T-helper 1 cell treated with Interleukin-12 subunit alpha and Interleukin-12 subunit beta and Interleukin-4 antibody, amounts not matched to agents 30 ng/mL and 1 ng/mL, for 36 hours (primary cell): ENCODE measurements around the gene MIER3. TPM values are rescaled to one million over a fixed set of nuclear protein-coding genes. Genes with fewer than 3 reads are reported as not detected.

ENCODE experiments used
- intact Hi-C: fragments of 100-400 bp; cut with micrococcal nuclease; formaldehyde crosslinking; loops from one replicate; pipeline ENCODE4 v1.15.1; 2024
- total RNA-seq: library from RNA; stranded (reverse); gene quantifications from 2 replicates; pipeline ENCODE4 v1.2.3, GENCODE V29; 2022

Gene MIER3
- total RNA-seq, 1 donor from 2014 or later, result 32.0 TPM

DNA sequence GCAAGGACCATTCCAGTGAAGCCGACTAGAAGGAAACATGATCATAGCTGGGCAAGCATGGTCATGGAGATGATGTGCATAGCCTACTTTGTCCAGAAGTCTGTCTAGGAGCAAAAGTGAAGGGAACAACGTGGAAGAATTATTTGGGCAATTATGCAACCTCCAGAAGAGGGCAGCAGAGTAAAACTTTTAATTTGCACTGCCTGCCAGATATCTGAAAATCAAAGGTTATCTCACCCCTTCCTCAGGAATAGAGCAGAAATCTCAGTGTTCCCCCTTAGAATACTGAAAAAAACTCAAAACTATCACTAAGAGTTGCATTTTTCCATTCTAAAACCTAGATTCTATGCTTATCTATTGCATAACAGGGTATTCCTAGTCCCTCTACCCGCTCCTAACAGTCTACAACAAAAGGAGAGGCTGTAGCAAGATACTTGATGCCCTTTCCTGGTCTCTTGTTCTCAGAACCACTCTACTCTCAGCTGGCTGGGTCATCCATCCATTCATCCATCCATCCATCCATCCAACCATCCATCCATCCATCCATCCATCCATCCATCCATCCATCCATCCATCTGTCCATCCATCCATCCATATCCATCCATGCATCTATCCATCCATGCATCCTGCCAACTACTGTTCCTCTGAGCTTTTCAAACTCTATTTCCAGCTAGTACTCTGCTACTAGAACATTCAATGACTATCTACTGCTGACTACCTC, 50.9 kb downstream of the MIER3 start:
- intact Hi-C loops, result loop anchor here (1.0 to 10.0 kb wide), 10 partner anchors 8 to 1560 kb away; partner anchors contain the start of genes GPBP1, PLK2 and SETD9

DNA sequence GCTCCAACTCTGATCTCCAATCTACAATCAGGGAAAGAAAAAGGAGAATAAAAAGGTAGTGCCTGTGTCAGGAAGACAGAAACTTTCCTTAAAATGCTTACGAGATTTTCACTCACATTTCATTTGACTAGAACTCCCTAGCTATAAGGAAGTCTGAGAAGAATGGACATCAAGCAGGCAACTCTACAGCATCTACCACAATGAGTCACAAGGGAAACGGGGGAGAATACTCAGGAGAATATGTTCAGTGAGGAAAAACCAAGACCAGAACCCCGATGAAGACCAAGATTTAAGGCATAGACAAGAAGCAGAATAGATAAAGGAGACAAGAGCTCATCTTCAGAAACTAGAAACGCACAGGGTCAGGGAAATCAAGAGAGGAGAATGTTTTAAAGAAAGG, 51.5 kb downstream of the MIER3 start:
- intact Hi-C loops, result loop anchor here (1.0 to 10.0 kb wide), 5 partner anchors 274 to 1560 kb away; partner anchors contain the start of genes GPBP1 and PLK2

DNA sequence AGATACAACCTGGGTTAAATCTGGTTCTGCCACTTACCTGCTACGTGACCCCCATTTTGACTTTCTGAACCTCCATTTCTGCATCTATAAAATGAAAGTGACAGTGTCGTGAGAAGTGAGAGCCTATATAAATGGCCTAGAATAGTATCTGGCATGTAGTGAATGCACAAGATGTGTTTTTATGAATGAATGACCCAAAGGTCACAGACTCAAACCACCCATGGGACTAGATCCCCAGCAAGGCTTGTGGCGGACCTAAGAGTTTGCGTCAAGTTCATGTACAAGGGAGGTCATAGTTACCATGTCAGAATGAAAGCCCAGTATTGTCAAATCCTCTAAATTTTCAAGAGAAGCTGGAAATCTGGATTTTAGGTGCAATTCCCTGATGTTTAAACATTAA, 53.7 kb downstream of the MIER3 start:
- intact Hi-C loops, result no loop called here

DNA sequence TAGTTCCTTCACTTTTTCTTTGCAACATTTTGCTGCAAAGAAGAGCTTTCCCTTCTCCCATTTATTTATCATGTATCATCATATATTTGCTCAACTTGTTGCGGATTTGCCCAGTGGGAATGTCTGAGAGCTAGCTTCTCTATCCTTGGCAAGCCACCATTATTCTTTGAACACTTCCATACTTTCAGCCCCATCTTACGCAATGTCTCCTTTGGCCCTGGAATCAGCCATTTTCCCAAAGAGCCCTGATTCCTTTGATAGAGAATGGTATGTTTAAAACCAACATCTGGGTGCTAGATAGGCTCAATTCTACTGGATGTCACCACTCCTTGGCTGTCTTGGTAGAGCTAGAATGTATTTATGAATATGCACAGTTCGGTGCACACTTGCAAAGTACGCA, 55.2 kb downstream of the MIER3 start:
- intact Hi-C loops, result no loop called here

DNA sequence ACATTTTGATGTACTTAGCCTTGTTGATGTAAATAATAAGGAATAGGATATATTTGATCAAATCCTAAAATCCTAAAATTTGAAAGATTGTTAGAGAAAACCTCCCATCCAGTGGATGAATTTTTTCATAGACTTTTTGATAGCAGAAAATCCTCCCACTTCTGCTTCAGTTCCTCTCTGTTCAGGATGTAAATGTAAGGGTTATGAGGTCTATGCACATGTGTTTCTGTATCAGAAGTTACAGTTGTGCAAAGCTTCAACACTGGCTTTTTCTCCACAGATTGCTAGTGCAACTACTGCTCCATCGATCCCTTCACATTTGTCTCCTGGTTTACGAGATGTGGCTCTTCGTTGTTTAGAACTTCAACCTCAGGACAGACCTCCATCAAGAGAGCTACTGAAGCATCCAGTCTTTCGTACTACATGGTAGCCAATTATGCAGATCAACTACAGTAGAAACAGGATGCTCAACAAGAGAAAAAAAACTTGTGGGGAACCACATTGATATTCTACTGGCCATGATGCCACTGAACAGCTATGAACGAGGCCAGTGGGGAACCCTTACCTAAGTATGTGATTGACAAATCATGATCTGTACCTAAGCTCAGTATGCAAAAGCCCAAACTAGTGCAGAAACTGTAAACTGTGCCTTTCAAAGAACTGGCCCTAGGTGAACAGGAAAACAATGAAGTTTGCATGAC, 58.5 kb downstream of the MIER3 start:
- intact Hi-C loops, result no loop called here

DNA sequence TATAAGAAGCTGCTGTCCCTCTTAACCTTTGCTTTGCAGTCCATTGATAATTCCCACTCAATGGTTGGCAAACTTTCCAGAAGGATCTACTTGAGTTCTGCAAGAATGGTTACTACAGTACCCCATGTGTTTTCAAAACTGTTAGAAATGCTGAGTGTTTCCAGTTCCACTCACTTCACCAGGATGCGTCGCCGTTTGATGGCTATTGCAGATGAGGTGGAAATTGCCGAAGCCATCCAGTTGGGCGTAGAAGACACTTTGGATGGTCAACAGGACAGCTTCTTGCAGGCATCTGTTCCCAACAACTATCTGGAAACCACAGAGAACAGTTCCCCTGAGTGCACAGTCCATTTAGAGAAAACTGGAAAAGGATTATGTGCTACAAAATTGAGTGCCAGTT, 70.4 kb downstream of the MIER3 start:
- intact Hi-C loops, result no loop called here

DNA sequence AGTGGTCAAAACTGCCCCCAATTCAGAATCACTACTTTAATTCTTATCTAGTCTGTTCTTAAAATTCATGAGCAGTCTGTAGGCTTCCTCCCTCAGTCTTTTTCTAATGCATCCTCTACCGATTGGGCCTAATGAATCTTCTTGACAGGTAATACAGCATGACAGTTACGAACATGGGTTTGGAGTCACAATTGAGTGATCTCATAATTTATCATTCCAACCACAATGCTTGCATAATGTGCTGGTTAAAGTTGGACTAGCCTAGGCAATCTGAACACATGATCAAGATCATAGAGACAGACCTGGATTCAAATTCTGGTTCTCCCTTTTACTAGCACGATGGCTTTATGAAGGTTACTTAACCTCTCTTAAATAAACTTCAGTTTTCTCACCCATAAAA, 75.6 kb downstream of the MIER3 start:
- intact Hi-C loops, result no loop called here

DNA sequence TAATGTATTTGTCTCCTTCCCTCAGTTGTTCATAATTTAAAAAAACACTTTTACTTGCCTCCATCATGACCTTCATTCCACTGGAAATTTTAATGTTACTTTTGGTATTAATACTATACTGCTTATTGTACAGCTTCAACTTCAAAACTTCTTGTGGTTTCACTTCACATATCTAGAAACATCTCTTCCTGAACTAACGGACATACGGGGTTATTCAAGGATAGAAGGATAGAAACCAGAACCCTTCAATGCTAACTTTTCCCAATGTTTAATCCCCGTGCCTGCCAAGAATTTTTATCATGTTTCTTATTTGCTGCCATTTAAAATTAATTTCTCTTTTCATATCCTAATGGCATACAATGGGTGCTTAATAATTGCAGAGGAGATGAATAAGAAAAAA, 78.9 kb downstream of the MIER3 start:
- intact Hi-C loops, result no loop called here

DNA sequence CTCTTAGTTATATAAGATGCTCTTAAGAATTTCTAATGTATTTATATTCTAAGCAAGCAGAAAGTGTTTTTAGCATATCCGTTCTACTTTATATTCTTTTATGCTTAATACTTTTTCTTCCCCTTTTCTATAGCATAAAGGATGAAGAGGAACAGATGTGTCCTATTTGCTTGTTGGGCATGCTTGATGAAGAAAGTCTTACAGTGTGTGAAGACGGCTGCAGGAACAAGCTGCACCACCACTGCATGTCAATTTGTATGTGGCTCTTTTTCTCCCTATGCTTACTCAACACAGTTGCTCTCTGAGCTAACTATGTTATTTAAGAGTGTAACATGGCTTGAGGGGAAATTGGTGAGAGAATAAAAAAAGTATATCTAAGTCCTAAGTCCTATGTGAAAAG, 80.1 kb downstream of the MIER3 start:
- intact Hi-C loops, result no loop called here

Other genes starting within 250 kb of the MIER3 start
- gene MAP3K1, start 136.6 kb downstream of the MIER3 start, total RNA-seq, result 40.4 and 41.9 TPM in 2 replicates
- 6.0 and 6.3 TPM in 2 replicates for gene SETD9, start 42.5 kb downstream of the MIER3 start, total RNA-seq
- 103 and 118 TPM in 2 replicates for gene GPBP1, start 221.9 kb upstream of the MIER3 start, total RNA-seq